Activated naive CD4-positive, alpha-beta T cell treated with anti-CD3 and anti-CD28 coated beads, Interleukin-2, amount 50 U/mL, for 72 hours (primary cell): ENCODE results near the gene LEO1. TPM values are rescaled to one million over a fixed set of nuclear protein-coding genes. Genes with fewer than 3 reads are reported as not detected.
"Not testable (repeated sequence)": the region's sequence is repeated elsewhere in the genome, so short reads cannot be mapped to it uniquely, and the experiment has no call there.

Source experiments
- ATAC-seq, 2 donors: fragments of 150-1000 bp; cut with Tn5 transposase; 2 replicates each; pipeline ENCODE4 v1.10.0; 2021; ENCODE audit warnings: mild to moderate bottlenecking in 2 of 2, moderate library complexity in 2 of 2
- DNase-seq, 2 donors: peaks; one replicate each; pipeline ENCODE4 v3.0.0; 2021 to 2022; ENCODE audit warnings: low spot score in 2 of 2
- H3K27ac Mint-ChIP-seq, 2 donors: one replicate each; pipeline ENCODE4 v1.8.0; 2022; ENCODE audit warnings: mild to moderate bottlenecking in 2 of 2, mixed read lengths in 2 of 2
- H3K36me3 Mint-ChIP-seq, 2 donors: one replicate each; pipeline ENCODE4 v1.8.0; 2022; ENCODE audit warnings: mixed read lengths in 2 of 2
- H3K9me3 Mint-ChIP-seq, 2 donors: one replicate each; pipeline ENCODE4 v1.8.0; 2022; ENCODE audit warnings: mixed read lengths in 2 of 2
- total RNA-seq, 2 donors: library from RNA; stranded (reverse); gene quantifications; one replicate each; pipeline ENCODE4 v1.2.3, GENCODE V29; 2022

LEO1 gene
- total RNA-seq, 2 donors from 2014 or later: 15.4 to 31.2 TPM

- DNase-seq (no peak), ATAC-seq (peak in 1 of 2 donors; percentile 8)
- Mint-ChIP-seq H3K9me3 (peaks cover 0 to 8% of the 10 kb centered on the region in 2 donors), H3K36me3 (peaks cover 0 to 6% of the 10 kb centered on the region in 2 donors), H3K27ac (peak overlapping the region; percentile 18 to 35)
These were observed 35.2 kb upstream of the LEO1 start for GRCh38 chr15:52006702-52007340.

- ATAC-seq: peak; percentile 96
- DNase-seq: peak in 1 of 2 donors; percentile 41
- Mint-ChIP-seq H3K9me3 (peaks cover 0 to 8% of the 10 kb centered on the region in 2 donors), H3K36me3 (peaks cover 0 to 6% of the 10 kb centered on the region in 2 donors), H3K27ac (peak overlapping the region; percentile 35 to 59)
These were observed 34.4 kb upstream of the LEO1 start for GRCh38 chr15:52005748-52006701.

DNA sequence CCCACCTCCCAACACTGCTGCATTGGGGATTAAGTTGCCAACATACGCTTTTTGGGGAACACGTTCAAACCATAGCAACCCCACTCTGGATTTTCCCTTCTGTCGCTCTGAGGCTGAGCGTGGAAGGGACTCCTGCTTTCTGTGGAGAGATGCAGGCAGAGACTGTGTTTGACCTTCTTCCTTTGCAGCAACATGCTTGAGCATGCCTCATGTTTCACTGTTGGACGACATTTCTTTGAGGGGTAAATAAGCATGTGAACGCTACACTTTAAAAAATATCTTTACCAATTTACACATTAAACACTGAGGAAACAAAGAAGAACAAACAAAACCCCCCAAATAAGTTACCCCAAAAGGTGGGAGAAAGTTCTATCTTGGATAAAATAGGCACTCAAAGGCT is 33.2 kb upstream of the LEO1 start:
- DNase-seq (no peak), ATAC-seq (no peak)
- Mint-ChIP-seq H3K36me3 (peaks cover 0 to 6% of the 10 kb centered on the region in 2 donors), H3K27ac (no peak overlapping the region), H3K9me3 (peaks cover 0 to 8% of the 10 kb centered on the region in 2 donors)

DNA sequence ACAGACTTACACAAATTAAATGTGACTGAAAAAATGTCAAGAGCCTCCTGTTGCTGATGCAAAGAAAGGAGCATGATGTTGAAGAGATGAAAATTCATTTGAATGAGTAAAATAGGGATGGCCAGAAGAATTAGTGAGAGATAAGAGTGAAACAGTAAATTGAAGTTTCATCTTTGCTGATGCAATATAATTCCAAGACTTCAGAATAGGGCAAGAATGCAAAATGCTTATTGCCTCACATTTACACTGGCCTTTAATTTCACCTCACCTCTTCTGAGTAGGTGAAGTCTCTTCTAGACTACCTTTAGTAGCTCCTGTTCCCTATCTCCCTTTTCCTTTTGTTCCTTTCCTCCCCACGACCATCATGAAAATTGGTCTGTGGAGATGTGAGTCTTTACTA is 32.1 kb upstream of the LEO1 start:
- ATAC-seq (no peak), DNase-seq (no peak)
- Mint-ChIP-seq H3K9me3 (peaks cover 0 to 8% of the 10 kb centered on the region in 2 donors), H3K27ac (no peak overlapping the region), H3K36me3 (peaks cover 0 to 6% of the 10 kb centered on the region in 2 donors)

- not testable (repeated sequence) for H3K27ac Mint-ChIP-seq, DNase-seq, H3K36me3 Mint-ChIP-seq, H3K9me3 Mint-ChIP-seq, ATAC-seq
These were observed 31.5 kb upstream of the LEO1 start for GRCh38 chr15:52003089-52003488.

DNA sequence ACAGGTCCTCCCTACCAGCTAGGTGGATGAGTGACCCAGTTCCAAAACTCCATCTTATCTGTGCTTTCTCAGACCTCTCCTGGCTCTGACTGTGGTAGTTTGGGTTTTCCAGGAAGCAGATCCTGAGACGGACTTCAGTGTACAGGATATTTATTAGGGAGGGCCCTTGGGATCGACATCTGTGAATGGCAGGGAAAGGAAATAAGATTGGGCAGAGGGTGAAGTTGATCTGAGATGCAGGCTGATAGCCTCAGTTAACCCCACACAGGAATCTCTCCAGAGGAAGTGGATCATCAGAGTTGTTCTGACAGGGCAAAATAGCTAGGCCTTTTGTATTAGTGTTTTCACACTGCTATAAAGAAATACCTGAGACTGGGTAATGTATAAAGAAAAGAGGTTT is 30.8 kb upstream of the LEO1 start:
- ATAC-seq (no peak), DNase-seq (no peak)
- Mint-ChIP-seq H3K9me3 (peaks cover 0 to 8% of the 10 kb centered on the region in 2 donors), H3K36me3 (peaks cover 0 to 6% of the 10 kb centered on the region in 2 donors), H3K27ac (no peak overlapping the region)

- no peak overlapping the region for H3K27ac Mint-ChIP-seq
- no peaks in the 10 kb centered on the region for H3K9me3 Mint-ChIP-seq
- ATAC-seq (no peak), DNase-seq (no peak)
- H3K36me3 Mint-ChIP-seq: no peaks in the 10 kb centered on the region
These were observed 21.4 kb upstream of the LEO1 start for GRCh38 chr15:51992953-51993352.

DNA sequence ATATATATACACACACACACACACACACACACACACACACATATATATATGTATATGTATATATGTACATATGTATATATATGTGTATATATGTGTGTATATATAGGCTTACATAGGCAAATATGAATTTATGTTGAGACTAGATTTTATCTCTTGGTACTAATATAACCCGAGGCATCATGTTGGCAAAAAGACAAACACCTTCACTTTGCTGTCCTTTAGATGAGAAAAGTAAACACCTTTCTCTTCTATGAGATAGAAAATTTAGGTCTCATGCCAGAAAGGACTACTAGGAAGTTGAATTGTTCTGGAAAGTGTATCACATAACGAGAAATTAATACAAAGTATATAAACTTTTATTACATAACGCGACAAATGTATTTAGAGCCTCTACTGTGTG is 19.6 kb upstream of the LEO1 start:
- Mint-ChIP-seq H3K27ac (no peak overlapping the region), H3K36me3 (no peaks in the 10 kb centered on the region), H3K9me3 (no peaks in the 10 kb centered on the region)
- DNase-seq: no peak
- no peak for ATAC-seq

DNA sequence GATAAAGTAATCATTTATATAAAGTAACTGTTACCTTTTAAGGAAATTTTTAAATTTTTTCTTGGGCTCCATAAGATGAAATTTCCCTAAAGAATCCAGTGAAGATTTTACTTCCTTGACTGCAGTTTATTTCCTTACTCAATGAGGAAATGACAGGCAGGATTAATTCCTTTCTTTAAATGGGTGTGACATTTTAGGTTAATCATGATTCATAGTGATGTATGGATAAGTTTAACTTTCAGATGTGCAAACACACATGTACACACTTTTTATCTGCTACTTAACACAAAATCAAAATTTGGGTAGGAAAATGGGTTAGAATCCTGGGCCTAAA is 11.2 kb upstream of the LEO1 start:
- Mint-ChIP-seq H3K27ac (peak overlapping the region in 1 of 2 donors; percentile 82), H3K9me3 (no peaks in the 10 kb centered on the region), H3K36me3 (no peaks in the 10 kb centered on the region)
- ATAC-seq (no peak), DNase-seq (no peak)

DNA sequence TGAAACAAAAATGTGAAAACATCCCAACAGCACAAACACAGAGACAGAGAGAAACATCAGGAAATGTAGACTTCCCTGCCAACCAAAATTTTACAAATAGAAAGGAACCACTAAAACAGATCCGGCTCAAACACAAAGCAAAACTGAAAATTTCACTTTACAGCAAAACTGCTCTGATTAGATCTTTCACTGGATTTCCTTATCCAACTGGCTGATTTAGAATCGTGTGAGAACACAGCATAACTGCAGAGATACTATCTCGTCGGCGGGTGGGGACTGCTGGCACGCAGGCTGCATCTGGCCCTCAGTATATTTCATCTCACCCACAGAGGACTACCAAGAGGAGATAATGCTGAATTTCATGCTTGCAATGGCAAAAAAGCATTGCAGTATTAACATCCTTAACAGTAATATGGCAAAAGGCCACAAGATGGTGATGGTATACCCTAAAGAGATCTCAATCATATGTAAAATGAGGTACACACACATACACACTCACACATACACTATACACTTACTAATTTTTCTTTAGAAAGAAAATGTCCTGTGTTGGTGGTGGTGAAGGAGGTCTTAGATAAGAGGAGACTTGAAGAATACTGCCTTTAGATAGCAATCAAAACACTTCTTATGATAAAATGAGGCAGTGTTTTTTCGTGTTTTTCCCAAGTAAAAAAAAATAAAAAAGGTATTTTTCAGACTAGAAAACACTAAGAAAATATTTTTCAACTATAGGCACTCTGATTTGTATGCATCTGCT is 10.6 kb upstream of the LEO1 start:
- peak; percentile 93 to 96 for ATAC-seq
- peak overlapping the region; percentile 31 to 82 for H3K27ac Mint-ChIP-seq
- peak; percentile 29 to 57 for DNase-seq
- no peaks in the 10 kb centered on the region for H3K36me3 Mint-ChIP-seq
- no peaks in the 10 kb centered on the region for H3K9me3 Mint-ChIP-seq

DNA sequence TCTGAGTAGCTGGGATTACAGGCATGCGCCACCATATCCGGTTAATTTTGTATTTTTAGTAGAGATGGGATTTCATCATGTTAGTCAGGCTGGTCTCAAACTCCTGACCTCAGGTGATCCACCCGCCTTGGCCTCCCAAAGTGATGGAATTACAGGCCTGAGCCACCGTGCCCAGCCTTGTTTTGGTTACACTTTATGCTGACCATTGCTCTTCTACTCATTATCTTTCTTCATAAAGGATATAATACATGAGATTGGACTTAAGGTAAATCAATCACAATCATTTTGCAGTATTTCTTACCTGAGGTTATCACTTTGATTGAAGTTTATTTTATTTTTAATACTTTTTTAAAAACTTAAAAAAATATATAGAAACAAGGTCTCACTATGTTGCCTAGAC is 2.2 kb upstream of the LEO1 start:
- DNase-seq: no peak
- Mint-ChIP-seq H3K9me3 (no peaks in the 10 kb centered on the region), H3K36me3 (peaks cover 12% of the 10 kb centered on the region in 2 donors), H3K27ac (no peak overlapping the region)
- ATAC-seq: no peak

- DNase-seq: no peak
- ATAC-seq: no peak
- Mint-ChIP-seq H3K9me3 (no peaks in the 10 kb centered on the region), H3K36me3 (peaks cover 12 to 13% of the 10 kb centered on the region in 2 donors), H3K27ac (no peak overlapping the region)
These were observed 1.6 kb upstream of the LEO1 start for GRCh38 chr15:51973220-51973619.

DNA sequence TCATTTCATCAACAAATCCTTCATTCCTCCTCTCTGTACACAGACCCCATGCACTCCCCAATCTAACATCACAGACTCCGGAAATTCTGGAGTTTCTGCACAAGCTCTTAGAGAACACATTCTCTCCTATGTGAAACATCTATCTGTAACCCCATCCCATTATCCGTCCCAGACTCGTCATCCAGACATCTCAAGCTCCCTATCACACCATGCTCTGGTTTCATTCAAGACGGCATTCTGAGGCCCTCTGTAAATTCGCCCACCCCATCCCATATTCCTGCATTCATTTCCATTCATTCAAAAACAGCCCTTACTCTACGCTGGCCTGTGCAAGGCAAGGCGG is 575 bp downstream of the LEO1 start:
- Mint-ChIP-seq H3K27ac (peak overlapping the region; percentile 98 to 100), H3K36me3 (peaks cover 23 to 36% of the 10 kb centered on the region in 2 donors), H3K9me3 (peaks cover 4 to 8% of the 10 kb centered on the region in 2 donors)
- ATAC-seq: peak; percentile 9 to 10
- no peak for DNase-seq

DNA sequence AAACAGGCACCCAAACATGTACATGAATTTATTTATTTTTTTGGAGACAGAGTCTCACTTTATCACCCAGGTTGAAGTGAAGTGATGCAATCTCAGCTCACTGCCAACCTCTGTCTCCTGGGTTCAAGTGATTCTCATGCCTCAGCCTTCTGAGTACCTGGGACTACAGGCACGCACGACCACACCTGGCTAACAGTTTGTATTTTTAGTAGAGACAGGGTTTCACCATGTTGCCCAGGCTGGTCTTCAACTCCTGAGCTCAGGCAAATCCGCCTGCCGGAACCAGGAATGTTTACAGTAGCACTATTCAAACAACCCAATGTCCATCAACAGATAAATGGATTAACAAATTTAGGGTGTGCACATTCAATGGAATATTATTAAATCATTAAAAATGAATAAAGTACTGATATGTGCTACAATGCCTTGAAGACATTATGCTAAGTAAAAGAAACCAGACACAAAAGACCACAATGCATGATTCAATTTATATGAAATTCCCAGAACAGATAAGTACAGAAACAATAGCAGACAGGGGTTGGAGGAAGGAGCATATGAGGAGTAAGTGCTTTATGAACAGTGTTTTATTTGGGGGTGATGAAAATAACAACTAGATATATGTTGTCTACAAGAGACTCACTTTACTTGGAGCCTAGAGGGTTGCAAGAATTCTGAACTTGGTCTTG is 1.3 kb downstream of the LEO1 start:
- H3K9me3 Mint-ChIP-seq: peaks cover 4 to 8% of the 10 kb centered on the region in 2 donors
- H3K36me3 Mint-ChIP-seq: peaks cover 28 to 42% of the 10 kb centered on the region in 2 donors
- no peak for DNase-seq
- H3K27ac Mint-ChIP-seq: peak overlapping the region; percentile 98 to 100
- no peak for ATAC-seq

GRCh38 chr15:51969728-51970127 is 1.9 kb downstream of the LEO1 start:
- DNase-seq: no peak
- ATAC-seq: no peak
- Mint-ChIP-seq H3K9me3 (peaks cover 4 to 8% of the 10 kb centered on the region in 2 donors), H3K36me3 (peaks cover 28 to 42% of the 10 kb centered on the region in 2 donors), H3K27ac (peak overlapping the region in 1 of 2 donors; percentile 26)

- DNase-seq: no peak
- H3K9me3 Mint-ChIP-seq: peaks cover 4 to 8% of the 10 kb centered on the region in 2 donors
- peaks cover 28 to 49% of the 10 kb centered on the region in 2 donors for H3K36me3 Mint-ChIP-seq
- no peak overlapping the region for H3K27ac Mint-ChIP-seq
- no peak for ATAC-seq
These were observed 4.0 kb downstream of the LEO1 start for GRCh38 chr15:51967583-51967982.
